Tibial artery (tissue), 4 donors: ENCODE data around the gene SOCS2.

ENCODE experiments used
- DNase-seq, 2 donors: peaks; one replicate each; pipeline ENCODE4 v3.0.0-alpha.2; 2019
- H3K27ac ChIP-seq, 2 donors: fragments of 200-600 bp; sonication (generic) in 1 of 2; 1 replicate in 1 of 2; 2 replicates in 1 of 2; pipeline ENCODE4 v1.5.1; 2018 to 2019; ENCODE audit warnings: mild to moderate bottlenecking in 1 of 2
- H3K27me3 ChIP-seq, 2 donors: fragments of 200-600 bp; sonication (generic) in 1 of 2; one replicate each; pipeline versions ENCODE4 v1.5.1 to v1.6.0; 2016 to 2019
- H3K36me3 ChIP-seq, 3 donors: fragments of 200-600 bp; sonication (generic) in 2 of 3; one replicate each; pipeline ENCODE4 v1.5.1; 2016 to 2019; ENCODE audit warnings: mild to moderate bottlenecking in 2 of 3
- H3K4me1 ChIP-seq, 4 donors: fragments of 200-600 bp; sonication (generic) in 2 of 4; 1 replicate in 3 of 4; 2 replicates in 1 of 4; pipeline ENCODE4 v1.5.1; 2016 to 2019
- H3K4me3 ChIP-seq, 2 donors: fragments of 200-600 bp; sonication (generic) in 1 of 2; 1 replicate in 1 of 2; 2 replicates in 1 of 2; pipeline ENCODE4 v1.5.1; 2018 to 2019; ENCODE audit warnings: mild to moderate bottlenecking in 2 of 2
- H3K9me3 ChIP-seq, 3 donors: fragments of 200-600 bp; sonication (generic) in 1 of 3; one replicate each; pipeline ENCODE4 v1.5.1; 2016 to 2019
- CTCF ChIP-seq, 2 experiments: fragments of 200-600 bp in 1 of 2; fragments of 450-650 bp in 1 of 2; IDR thresholded peaks; one replicate each; pipeline ENCODE4 v1.5.1; 2017 to 2019; ENCODE audit warnings: antibody characterized with exemption in 2 of 2, mild to moderate bottlenecking in 1 of 2, moderate library complexity in 1 of 2
- intact Hi-C: fragments of 100-400 bp; cut with DNase I; formaldehyde crosslinking; loops from one replicate; pipeline ENCODE4 v1.15.0; 2023; ENCODE audit warnings: low total_unique reads

The SOCS2 gene

GRCh38 chr12:93572712-93573551 is 457 bp downstream of the SOCS2 start:
- Histone ChIP-seq H3K27ac (peak overlapping the region; percentile 60 to 86), H3K9me3 (no peaks in the 10 kb centered on the region), H3K36me3 (peaks cover 0 to 4% (median 0%) of the 10 kb centered on the region in 3 donors), H3K4me3 (peak overlapping the region; percentile 73 to 77), H3K27me3 (peaks cover 0 to 24% of the 10 kb centered on the region in 2 donors), H3K4me1 (peaks cover 0 to 29% (median 18%) of the 10 kb centered on the region in 4 donors)
- intact Hi-C loops, result loop anchor here (5.0 kb wide), 3 partner anchors 104 to 529 kb away; partner anchors contain the start of gene CRADD
- peak; percentile 29 to 72 for DNase-seq
- no peak for TF ChIP-seq CTCF (IDR thresholded peaks at IDR 0.05)

- Histone ChIP-seq H3K4me3 (peak overlapping the region; percentile 73 to 77), H3K4me1 (peaks cover 0 to 29% (median 18%) of the 10 kb centered on the region in 4 donors), H3K9me3 (no peaks in the 10 kb centered on the region), H3K27me3 (peaks cover 0 to 24% of the 10 kb centered on the region in 2 donors), H3K36me3 (peaks cover 0 to 4% (median 0%) of the 10 kb centered on the region in 3 donors), H3K27ac (peak overlapping the region; percentile 60 to 86)
- peak in 1 of 2 donors; percentile 23 for DNase-seq
- TF ChIP-seq CTCF (IDR thresholded peaks at IDR 0.05), result no peak
- intact Hi-C loops, result loop anchor here (5.0 kb wide), 3 partner anchors 104 to 529 kb away; partner anchors contain the start of gene CRADD
These were observed 1.2 kb downstream of the SOCS2 start for GRCh38 chr12:93573552-93574223.

- DNase-seq, result no peak
- H3K4me3 ChIP-seq, result no peak overlapping the region
- intact Hi-C loops, result no loop called here
These were observed 4.7 kb downstream of the SOCS2 start for GRCh38 chr12:93577222-93577621.

GRCh38 chr12:93578221-93578620 is 5.7 kb downstream of the SOCS2 start:
- TF ChIP-seq CTCF (IDR thresholded peaks at IDR 0.05), result no peak
- no peak overlapping the region for H3K27ac ChIP-seq
- no peaks in the 10 kb centered on the region for H3K9me3 ChIP-seq
- no peak for DNase-seq
- intact Hi-C loops, result no loop called here
- peaks cover 0 to 4% (median 0%) of the 10 kb centered on the region in 3 donors for H3K36me3 ChIP-seq
- peaks cover 0 to 6% of the 10 kb centered on the region in 2 donors for H3K27me3 ChIP-seq
- peaks cover 0 to 6% (median 5%) of the 10 kb centered on the region in 4 donors for H3K4me1 ChIP-seq
- H3K4me3 ChIP-seq, result no peak overlapping the region

More at GRCh38 chr12:93577222-93577621, 4.7 kb downstream of the SOCS2 start:
- Histone ChIP-seq H3K9me3 (no peaks in the 10 kb centered on the region), H3K27ac (no peak overlapping the region), H3K36me3 (peaks cover 0 to 4% (median 0%) of the 10 kb centered on the region in 3 donors), H3K27me3 (peaks cover 0 to 16% of the 10 kb centered on the region in 2 donors), H3K4me1 (peaks cover 0 to 16% (median 13%) of the 10 kb centered on the region in 4 donors)
- no peak for TF ChIP-seq CTCF (IDR thresholded peaks at IDR 0.05)

- no peaks in the 10 kb centered on the region for H3K4me1 ChIP-seq
- no peak overlapping the region for H3K27ac ChIP-seq
- peaks cover 0 to 3% (median 0%) of the 10 kb centered on the region in 3 donors for H3K36me3 ChIP-seq
- no peak for TF ChIP-seq CTCF (IDR thresholded peaks at IDR 0.05)
- H3K4me3 ChIP-seq, result no peak overlapping the region
- DNase-seq, result no peak
- H3K9me3 ChIP-seq, result no peaks in the 10 kb centered on the region
- intact Hi-C loops, result no loop called here
- no peaks in the 10 kb centered on the region for H3K27me3 ChIP-seq
These were observed 8.2 kb downstream of the SOCS2 start for GRCh38 chr12:93580682-93581081.
